H1 (cell line): Measurements from ENCODE around the gene ACAA1. TPM values are rescaled to one million over a fixed set of nuclear protein-coding genes. Genes with fewer than 3 reads are reported as not detected.

Experiments
- CBX8 ChIP-seq: fragments of 300-800, 300-1000 bp; sonication (generic); IDR thresholded peaks from 2 replicates; pipeline ENCODE4 v1.7.1; 2016; ENCODE audit warnings: low read depth, low read length, borderline replicate concordance
- CEBPB ChIP-seq: IDR thresholded peaks from 2 replicates; pipeline ENCODE4 v1.6.1; 2012; ENCODE audit warnings: low read depth, low read length
- CHD2 ChIP-seq: IDR thresholded peaks from 2 replicates; pipeline ENCODE4 v1.6.1; 2012; ENCODE audit warnings: low read length, improper control_type of control experiment
- CTBP2 ChIP-seq: IDR thresholded peaks from 2 replicates; pipeline ENCODE4 v1.7.0; 2011; ENCODE audit warnings: borderline replicate concordance, mild to moderate bottlenecking, moderate library complexity, mixed read lengths, low read length; ENCODE audit not compliant: insufficient read depth, insufficient read length
- EZH2 ChIP-seq: fragments of 200-600 bp; sonication (generic); IDR thresholded peaks from 2 replicates; pipeline ENCODE4 v1.7.1; 2012; ENCODE audit warnings: low read depth, mild to moderate bottlenecking, moderate library complexity, low read length, inconsistent platforms; ENCODE audit not compliant: severe bottlenecking
- FOSL1 ChIP-seq: IDR thresholded peaks from 2 replicates; pipeline ENCODE4 v1.6.1; 2011; ENCODE audit warnings: mild to moderate bottlenecking, low read depth, low read length, moderate library complexity; ENCODE audit not compliant: insufficient read depth
- GTF2F1 ChIP-seq: IDR thresholded peaks from 2 replicates; pipeline ENCODE4 v1.6.1; 2012; ENCODE audit warnings: low read depth, low read length, improper control_type of control experiment, borderline replicate concordance
- JUND ChIP-seq: IDR thresholded peaks from 2 replicates; pipeline ENCODE4 v1.6.1; 2011; ENCODE audit warnings: mild to moderate bottlenecking, improper control_type of control experiment, low read length
- KDM1A ChIP-seq: fragments of 200-600, 300-600 bp; sonication (generic); IDR thresholded peaks from 2 replicates; pipeline ENCODE4 v1.7.1; 2016; ENCODE audit warnings: mild to moderate bottlenecking, low read length, borderline replicate concordance
- KDM4A ChIP-seq: IDR thresholded peaks from one replicate; pipeline ENCODE4 v1.7.1; 2012; ENCODE audit warnings: low read depth, mild to moderate bottlenecking, moderate library complexity, low read length, inconsistent platforms; ENCODE audit not compliant: severe bottlenecking
- KDM5A ChIP-seq: fragments of 200-600 bp; IDR thresholded peaks from 2 replicates; pipeline ENCODE4 v1.7.1; 2012; ENCODE audit warnings: mild to moderate bottlenecking, low read length, inconsistent platforms, mixed read lengths
- MAFK ChIP-seq: IDR thresholded peaks from 2 replicates; pipeline ENCODE4 v1.6.1; 2012; ENCODE audit warnings: low read depth, mild to moderate bottlenecking, improper control_type of control experiment, low read length
- POLR2A ChIP-seq, 2 experiments: IDR thresholded peaks; 1 replicate in 1 of 2; 2 replicates in 1 of 2; pipeline ENCODE4 v1.6.1; 2011; ENCODE audit warnings: low read depth in 2 of 2, low read length in 2 of 2, mild to moderate bottlenecking in 2 of 2; ENCODE audit errors: control extremely low read depth in 1 of 2
- POU5F1 ChIP-seq: IDR thresholded peaks from 2 replicates; pipeline ENCODE4 v1.6.1; 2011; ENCODE audit warnings: low read depth, mild to moderate bottlenecking, low read length, moderate library complexity
- SIN3A ChIP-seq, 2 experiments: IDR thresholded peaks in 1 of 2; conservative IDR thresholded peaks in 1 of 2; 2 replicates each; pipeline ENCODE4 v1.6.1; 2011 to 2012; ENCODE audit warnings: low read length in 2 of 2, improper control_type of control experiment in 1 of 2, low read depth in 1 of 2, mild to moderate bottlenecking in 1 of 2
- SP2 ChIP-seq: IDR thresholded peaks from 2 replicates; pipeline ENCODE4 v1.6.1; 2012; ENCODE audit warnings: mild to moderate bottlenecking, low read length, inconsistent platforms
- SRF ChIP-seq: IDR thresholded peaks from 2 replicates; pipeline ENCODE4 v1.6.1; 2011; ENCODE audit warnings: mild to moderate bottlenecking, low read depth, low read length, moderate library complexity
- TAF7 ChIP-seq: optimal IDR thresholded peaks from 2 replicates; pipeline ENCODE3; 2011; ENCODE audit warnings: low read depth, mild to moderate bottlenecking, inconsistent platforms, low read length, moderate library complexity, borderline replicate concordance
- TBP ChIP-seq: IDR thresholded peaks from 2 replicates; pipeline ENCODE4 v1.6.1; 2011; ENCODE audit warnings: low read depth, low read length, improper control_type of control experiment
- polyA plus RNA-seq, 7 experiments: library from polyadenylated mRNA; depleted of rRNA in 3 of 7; stranded (reverse) in 5 of 7; unstranded in 2 of 7; fragments of >200 nt in 5 of 7; fragments of 200-250 nt in 2 of 7; gene quantifications; 1 replicate in 5 of 7; 2 replicates in 1 of 7; 4 replicates in 1 of 7; pipeline versions ENCODE4 v1.2.1 to v1.2.3, GENCODE V29; 2011 to 2013; ENCODE audit warnings: missing spikeins in 2 of 7, mixed read lengths in 2 of 7
- total RNA-seq: library from RNA; stranded (reverse); fragmentation: NEBNext Ultra II Directional; extraction: Animal tissue kit (Norgen Biotek cat#: 25700); gene quantifications from 2 replicates; pipeline ENCODE4 v1.2.1, GENCODE V29; 2021
- TF ChIP-seq, protein P1 (sequence below): IDR thresholded peaks from 2 replicates; pipeline ENCODE4 v1.6.1; 2012; ENCODE audit warnings: low read length, inconsistent platforms

ACAA1 gene
- total and polyA plus RNA-seq, 2 of the 8 experiments (the other 6 are each of a cell fraction or from before 2014, with no cell fraction given), result 23.1 to 34.8 TPM

DNA sequence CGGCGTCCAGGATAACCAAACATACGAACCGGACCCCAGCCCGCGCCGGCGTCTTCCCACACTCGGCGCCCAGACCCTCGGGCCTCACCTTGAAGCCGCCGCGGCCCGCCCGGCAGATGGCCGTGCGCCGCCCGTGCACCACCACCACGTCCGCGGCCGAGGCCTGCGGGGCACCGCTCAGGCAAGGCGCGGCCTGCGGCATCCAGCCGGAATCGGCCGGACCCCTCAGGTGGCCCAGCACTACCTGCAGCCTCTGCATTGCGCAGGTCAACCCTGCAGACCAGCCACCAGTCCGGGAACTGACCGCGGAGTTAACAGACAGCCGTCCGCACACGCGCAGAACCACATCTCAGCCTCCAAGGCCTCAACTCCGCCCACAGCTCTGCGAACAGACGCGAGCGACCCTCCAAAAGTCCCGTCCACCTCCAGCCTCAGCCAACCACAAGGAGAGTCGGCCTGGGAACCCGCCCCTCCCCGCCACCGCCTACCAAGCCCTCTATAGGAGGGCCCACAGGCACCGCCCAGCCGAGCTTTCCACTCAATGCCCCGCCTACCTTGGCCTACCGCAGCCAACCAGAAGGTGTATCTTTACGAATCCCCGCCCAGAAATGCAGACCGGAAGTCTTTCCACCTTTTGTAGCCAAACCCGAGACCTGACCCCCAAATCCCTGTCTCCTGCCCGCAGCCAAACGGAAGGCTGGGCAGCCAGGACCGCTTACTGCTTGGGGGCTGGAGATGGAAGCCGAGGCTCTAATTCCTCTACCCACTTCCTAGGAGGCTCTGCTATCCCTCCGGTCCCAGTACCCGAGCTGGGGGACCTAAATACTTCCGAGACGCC lies at the start of gene ACAA1 (continued):
- TF ChIP-seq KDM1A (no peak), POLR2A (IDR thresholded peaks at IDR 0.05; ENCODE audit: control extremely low read depth in 1 of 2, low read depth in 2 of 2, low read length in 2 of 2) (peak in 1 of 2 experiments; percentile 89; a peak in 2 of 3 replicates), CEBPB (no peak), SIN3A (conservative IDR thresholded peaks at IDR 0.05 in 1 of 2, IDR thresholded peaks at IDR 0.05 in 1 of 2; ENCODE audit: low read depth in 1 of 2, low read length in 2 of 2) (0 out of 4 replicates have a peak, but pooled peaks of 1 of the 2 experiments have one; percentile 63), FOSL1 (no peak), CBX8 (no peak), CHD2 (no peak), TBP (peak; percentile 73), GTF2F1 (no peak), JUND (no peak; the same call in 1 of the 2 replicates), CTBP2 (no peak), KDM5A (no peak), SRF (no peak), MAFK (no peak), SP2 (no peak), POU5F1 (no peak), EZH2 (no peak), TAF7 (peak; percentile 76), KDM4A (peak; percentile 78)
- TF ChIP-seq, protein P1, sequence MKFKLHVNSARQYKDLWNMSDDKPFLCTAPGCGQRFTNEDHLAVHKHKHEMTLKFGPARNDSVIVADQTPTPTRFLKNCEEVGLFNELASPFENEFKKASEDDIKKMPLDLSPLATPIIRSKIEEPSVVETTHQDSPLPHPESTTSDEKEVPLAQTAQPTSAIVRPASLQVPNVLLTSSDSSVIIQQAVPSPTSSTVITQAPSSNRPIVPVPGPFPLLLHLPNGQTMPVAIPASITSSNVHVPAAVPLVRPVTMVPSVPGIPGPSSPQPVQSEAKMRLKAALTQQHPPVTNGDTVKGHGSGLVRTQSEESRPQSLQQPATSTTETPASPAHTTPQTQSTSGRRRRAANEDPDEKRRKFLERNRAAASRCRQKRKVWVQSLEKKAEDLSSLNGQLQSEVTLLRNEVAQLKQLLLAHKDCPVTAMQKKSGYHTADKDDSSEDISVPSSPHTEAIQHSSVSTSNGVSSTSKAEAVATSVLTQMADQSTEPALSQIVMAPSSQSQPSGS, result no peak
